Mucosa of rectum (tissue), 2 donors: ENCODE data around the gene TEFM.
"Not testable (repeated sequence)": the region's sequence is repeated elsewhere in the genome, so short reads cannot be mapped to it uniquely, and the experiment has no call there.

ENCODE experiments used
- H3K27ac ChIP-seq, 2 donors: one replicate each; pipeline ENCODE4 v1.7.0; 2013; ENCODE audit warnings: inconsistent platforms in 2 of 2, low read depth in 2 of 2, low read length in 2 of 2
- H3K27me3 ChIP-seq, 2 donors: one replicate each; pipeline ENCODE4 v1.7.0; 2013; ENCODE audit warnings: low read length in 2 of 2; ENCODE audit not compliant: control insufficient read depth in 2 of 2, insufficient read depth in 2 of 2
- H3K36me3 ChIP-seq, 2 donors: one replicate each; pipeline ENCODE4 v1.7.0; 2013; ENCODE audit warnings: low read length in 2 of 2; ENCODE audit not compliant: control insufficient read depth in 2 of 2, insufficient read depth in 2 of 2
- H3K4me1 ChIP-seq, 2 donors: one replicate each; pipeline ENCODE4 v1.7.0; 2013; ENCODE audit warnings: low read length in 2 of 2, mild to moderate bottlenecking in 1 of 2; ENCODE audit not compliant: control insufficient read depth in 2 of 2, insufficient read depth in 2 of 2
- H3K4me3 ChIP-seq, 2 donors: one replicate each; pipeline ENCODE4 v1.7.0; 2013; ENCODE audit warnings: low read length in 2 of 2
- H3K9ac ChIP-seq, 2 donors: one replicate each; pipeline ENCODE4 v1.7.0; 2013; ENCODE audit warnings: low read length in 2 of 2, low read depth in 1 of 2, mild to moderate bottlenecking in 1 of 2
- H3K9me3 ChIP-seq, 2 donors: one replicate each; pipeline ENCODE4 v1.7.0; 2013; ENCODE audit warnings: low read length in 2 of 2; ENCODE audit not compliant: control insufficient read depth in 2 of 2
- donor health status: healthy.
- donor health status: Normal muscosa, but diverticular disease.

TEFM gene

DNA sequence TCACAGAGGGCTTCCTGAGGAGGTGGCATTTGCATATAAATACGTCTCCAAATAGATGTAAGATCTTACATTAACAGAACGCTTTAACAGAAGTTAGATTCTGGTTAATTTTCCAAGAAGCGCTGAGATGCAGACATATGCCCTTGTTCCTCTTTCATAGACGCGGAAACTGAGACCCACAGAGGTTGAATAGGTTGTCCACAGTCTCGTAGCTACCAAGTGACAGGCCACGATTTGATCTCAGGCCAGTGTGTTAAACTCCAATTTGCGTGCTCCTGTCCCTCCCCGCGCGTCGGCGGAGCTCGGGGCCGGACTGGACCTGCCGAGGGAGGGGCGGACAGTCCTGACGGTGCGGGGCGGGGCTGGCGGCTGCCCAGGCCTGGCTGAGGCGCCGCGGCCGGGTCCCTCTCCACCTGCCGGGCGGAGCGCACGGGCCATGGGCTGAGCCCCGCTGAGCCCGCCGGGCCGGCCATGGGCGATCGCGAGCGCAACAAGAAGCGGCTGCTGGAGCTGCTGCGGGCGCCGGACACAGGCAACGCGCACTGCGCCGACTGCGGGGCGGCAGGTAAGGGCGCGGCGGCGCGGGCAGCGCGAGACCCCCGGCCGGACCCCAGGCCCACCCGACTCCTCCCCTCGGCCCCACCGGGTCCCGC lies 15.6 kb upstream of the TEFM start, which contains the start of gene ADAP2:
Gene ADAP2 (plus strand): TSS at position 402 of the 653 bp plus-strand sequence. CDS start 70 bp downstream, at position 472.
- H3K36me3 ChIP-seq, result no peaks in the 10 kb centered on the region
- peak within 1 kb of the TSS; percentile 43 to 45 for H3K27ac ChIP-seq
- peaks cover 15 to 19% of the 10 kb centered on the region in 2 donors for H3K27me3 ChIP-seq
- peaks cover 3 to 7% of the 10 kb centered on the region in 2 donors for H3K4me1 ChIP-seq
- H3K9me3 ChIP-seq, result no peaks in the 10 kb centered on the region
- H3K9ac ChIP-seq, result peak within 1 kb of the TSS in 1 of 2 donors; percentile 62
- peak within 1 kb of the TSS; percentile 63 to 69 for H3K4me3 ChIP-seq

DNA sequence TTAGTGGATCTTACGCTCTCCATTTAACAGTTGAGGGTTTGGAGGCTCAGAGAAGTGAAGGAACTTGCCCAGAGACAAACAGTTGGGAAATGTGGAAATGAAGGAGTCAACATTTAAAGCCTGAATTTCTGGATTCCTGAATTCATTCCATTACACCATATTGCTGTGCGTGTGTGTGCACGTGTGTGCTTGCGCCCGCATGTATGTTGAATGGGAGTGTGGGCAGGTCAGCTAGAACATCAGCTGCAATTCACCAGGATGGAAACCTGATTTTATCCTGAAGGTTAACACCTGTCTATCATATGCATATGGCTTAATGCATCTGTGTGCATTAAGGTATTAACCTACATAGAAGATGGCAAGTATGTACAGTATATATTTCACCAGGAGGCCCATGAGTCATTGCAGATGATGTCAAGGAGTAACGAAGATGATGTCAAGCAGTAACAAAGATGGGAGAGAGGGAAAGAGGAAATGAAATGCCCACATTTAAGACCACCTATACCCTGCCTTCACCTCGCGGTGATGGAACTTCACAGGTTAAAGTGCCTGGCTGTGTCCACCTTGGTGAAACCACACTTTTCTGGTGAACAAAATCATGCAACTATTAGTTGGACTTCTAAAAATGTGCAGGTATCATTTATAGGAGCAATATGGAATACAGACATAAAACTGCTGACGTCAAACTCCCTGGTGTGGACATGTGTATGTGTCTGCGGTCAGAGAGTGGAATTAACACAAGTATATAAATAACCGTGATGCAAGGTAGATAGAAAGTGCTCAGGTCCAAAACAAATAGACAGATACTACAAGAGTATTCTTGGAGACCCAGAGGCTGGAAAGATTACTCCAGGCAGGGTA lies 14.9 kb upstream of the TEFM start:
- H3K4me1 ChIP-seq, result peaks cover 3 to 7% of the 10 kb centered on the region in 2 donors
- H3K9me3 ChIP-seq, result no peaks in the 10 kb centered on the region
- H3K4me3 ChIP-seq, result peak overlapping the region in 1 of 2 donors; percentile 69
- no peak overlapping the region for H3K27ac ChIP-seq
- no peaks in the 10 kb centered on the region for H3K36me3 ChIP-seq
- peaks cover 15 to 16% of the 10 kb centered on the region in 2 donors for H3K27me3 ChIP-seq
- H3K9ac ChIP-seq, result peak overlapping the region in 1 of 2 donors; percentile 62

DNA sequence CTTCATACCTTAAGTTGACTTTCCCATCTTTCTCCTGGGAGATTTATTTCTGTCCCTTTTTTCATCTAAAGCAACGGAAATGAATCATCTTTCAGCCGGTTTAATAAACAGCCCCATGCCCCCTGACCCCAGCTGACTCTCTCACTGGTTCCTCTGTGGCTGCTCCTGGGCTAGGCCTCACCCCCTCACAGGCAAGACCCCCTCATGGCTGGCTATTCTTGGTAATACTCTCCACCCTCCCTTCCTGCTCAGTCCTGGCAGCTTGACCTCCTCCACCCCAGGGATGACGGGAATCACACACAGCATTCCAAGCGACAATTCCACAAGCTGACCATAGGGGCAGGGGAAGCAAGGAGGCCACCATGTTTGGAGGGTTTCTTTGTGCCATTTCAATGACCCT lies 14.2 kb upstream of the TEFM start:
- no peaks in the 10 kb centered on the region for H3K36me3 ChIP-seq
- peaks cover 15% of the 10 kb centered on the region in 2 donors for H3K27me3 ChIP-seq
- no peak overlapping the region for H3K27ac ChIP-seq
- H3K4me3 ChIP-seq, result no peak overlapping the region
- H3K4me1 ChIP-seq, result peaks cover 3 to 7% of the 10 kb centered on the region in 2 donors
- H3K9me3 ChIP-seq, result no peaks in the 10 kb centered on the region
- H3K9ac ChIP-seq, result no peak overlapping the region

DNA sequence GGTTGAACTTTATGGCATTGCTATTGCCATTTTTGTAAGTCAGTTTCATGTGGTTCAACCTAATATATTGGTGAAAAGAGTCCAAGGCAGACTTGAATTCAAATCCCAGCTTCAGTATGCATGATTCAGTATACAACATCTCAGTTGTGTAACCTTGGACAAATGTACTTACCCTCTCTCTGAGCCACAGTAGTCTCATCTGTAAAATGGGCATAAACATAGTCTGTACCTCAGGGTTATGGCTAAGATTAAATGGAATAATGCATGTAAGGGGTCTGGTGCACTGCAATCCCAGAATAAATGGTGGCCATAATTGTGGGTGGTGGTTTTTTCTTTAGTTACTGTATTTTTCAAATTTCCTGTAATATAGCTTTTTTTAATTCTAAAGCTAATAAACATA lies 11.0 kb upstream of the TEFM start:
- no peak overlapping the region for H3K4me3 ChIP-seq
- H3K9me3 ChIP-seq, result no peaks in the 10 kb centered on the region
- H3K27me3 ChIP-seq, result peaks cover 2 to 9% of the 10 kb centered on the region in 2 donors
- no peak overlapping the region for H3K9ac ChIP-seq
- no peaks in the 10 kb centered on the region for H3K36me3 ChIP-seq
- H3K4me1 ChIP-seq, result peaks cover 0 to 2% of the 10 kb centered on the region in 2 donors
- no peak overlapping the region for H3K27ac ChIP-seq

DNA sequence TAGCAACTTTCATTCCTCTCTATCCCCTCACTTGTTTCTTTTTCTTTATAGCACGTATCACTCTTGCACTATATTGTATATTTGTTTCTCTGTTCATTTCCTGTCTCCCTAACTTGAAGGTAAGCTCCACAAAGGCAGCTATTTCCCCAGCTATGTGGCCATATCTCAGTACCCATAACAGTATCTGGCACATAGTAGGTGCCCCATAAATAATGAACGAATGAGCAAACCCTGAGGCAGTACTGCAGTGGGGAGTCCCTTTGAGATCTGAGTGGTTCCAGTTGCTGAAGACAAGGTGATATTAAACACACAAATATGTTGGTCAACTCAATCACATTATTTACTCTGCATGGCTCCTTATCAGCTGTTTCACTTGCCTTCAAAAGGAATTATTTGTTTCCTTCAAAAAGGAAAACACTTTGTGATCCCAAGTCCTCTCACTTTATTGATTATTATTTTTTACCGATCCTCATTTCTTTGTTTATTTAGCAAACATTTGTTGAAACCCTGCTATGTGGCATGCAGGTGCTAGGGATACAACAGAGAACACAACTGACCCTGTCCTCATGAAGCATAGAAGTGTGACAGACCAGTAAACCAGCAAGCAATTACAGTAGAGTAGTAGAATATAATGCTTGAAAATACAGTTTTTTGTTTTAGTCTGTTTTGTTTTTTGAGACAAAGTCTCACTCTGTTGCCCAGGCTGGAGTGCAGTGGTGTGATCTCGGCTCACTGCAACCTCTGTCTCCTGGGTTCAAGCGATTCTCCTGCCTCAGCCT lies 10.0 kb upstream of the TEFM start:
- Histone ChIP-seq H3K27me3 (peaks cover 2 to 4% of the 10 kb centered on the region in 2 donors), H3K9ac (no peak overlapping the region), H3K4me3 (no peak overlapping the region), H3K9me3 (no peaks in the 10 kb centered on the region), H3K4me1 (no peaks in the 10 kb centered on the region), H3K36me3 (no peaks in the 10 kb centered on the region), H3K27ac (no peak overlapping the region)

DNA sequence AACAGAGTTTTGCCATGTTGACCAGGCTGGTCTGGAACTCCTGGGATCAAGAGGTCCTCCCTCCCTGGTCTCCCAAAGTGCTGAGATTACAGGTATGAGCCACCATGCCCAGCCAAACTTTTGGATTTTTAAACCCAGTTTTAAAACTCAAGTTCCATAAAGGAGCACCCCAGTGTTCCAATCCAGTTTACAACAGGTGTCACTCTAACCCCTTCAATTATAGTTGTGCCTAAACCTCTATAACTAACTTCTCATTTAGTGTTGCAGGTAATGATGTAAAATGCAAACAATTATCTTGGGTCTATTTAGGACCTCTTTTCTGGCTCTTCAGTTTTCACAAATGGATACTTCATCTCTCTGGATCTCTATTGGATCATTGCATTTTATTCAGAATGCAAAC lies 7.9 kb upstream of the TEFM start:
- no peaks in the 10 kb centered on the region for H3K9me3 ChIP-seq

DNA sequence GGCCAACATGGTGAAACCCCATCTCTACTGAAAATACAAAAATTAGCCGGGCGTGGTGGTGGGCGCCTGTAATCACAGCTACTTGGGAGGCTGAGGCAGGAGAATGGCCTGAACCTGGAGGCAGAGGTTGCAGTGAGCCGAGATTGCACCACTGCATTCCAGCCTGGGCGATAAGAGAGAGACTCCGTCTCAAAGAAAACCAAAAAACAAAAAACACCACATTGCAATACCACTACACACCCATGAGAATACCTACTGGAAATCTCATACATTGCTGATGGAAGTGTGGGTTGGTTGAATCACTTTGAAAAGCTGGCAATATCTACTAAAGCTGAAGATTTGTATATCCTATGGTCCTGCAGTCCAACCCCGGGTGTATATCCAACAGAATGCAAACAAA lies 4.1 kb upstream of the TEFM start:
- H3K9ac ChIP-seq, H3K4me1 ChIP-seq, H3K27me3 ChIP-seq, H3K27ac ChIP-seq, H3K9me3 ChIP-seq, H3K4me3 ChIP-seq, H3K36me3 ChIP-seq: not testable (repeated sequence)

More for the DNA sequence above, 7.9 kb upstream of the TEFM start:
- Histone ChIP-seq H3K4me3 (no peak overlapping the region), H3K27me3 (no peaks in the 10 kb centered on the region), H3K36me3 (no peaks in the 10 kb centered on the region), H3K9ac (no peak overlapping the region), H3K4me1 (no peaks in the 10 kb centered on the region), H3K27ac (no peak overlapping the region)

DNA sequence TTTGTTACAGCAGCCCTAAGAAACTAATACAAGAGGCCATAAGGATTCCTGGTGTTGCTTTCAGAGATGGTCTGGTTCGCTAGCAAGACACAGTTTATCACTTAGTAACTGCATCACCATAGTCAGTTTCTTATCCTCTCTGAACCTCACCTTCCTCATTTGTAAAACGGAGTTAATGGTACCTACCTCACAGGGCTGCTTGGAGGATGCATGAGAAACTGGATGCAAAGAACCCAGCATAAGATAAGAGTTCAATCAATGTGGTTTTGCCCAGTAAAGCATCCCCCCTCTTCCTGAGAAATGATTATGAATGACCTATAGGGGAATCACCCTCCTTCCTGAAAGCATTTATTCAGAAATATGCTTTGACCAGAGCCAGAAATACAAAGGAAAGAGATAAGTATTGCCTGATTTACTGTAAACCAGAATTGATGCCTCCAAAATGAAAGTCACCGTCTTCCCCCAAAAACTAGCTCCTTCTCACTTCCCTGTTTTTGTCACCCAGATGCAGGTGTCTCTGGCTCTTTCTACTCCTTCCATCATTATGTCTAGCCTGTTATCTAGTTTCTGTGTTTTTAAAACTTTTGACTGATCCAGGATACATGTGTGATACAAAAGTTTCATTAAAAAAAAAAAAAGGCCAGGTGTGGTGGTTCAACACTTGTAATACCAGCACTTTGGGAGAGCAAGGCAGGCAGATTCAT lies 2.8 kb upstream of the TEFM start:
- H3K27ac ChIP-seq, result no peak overlapping the region
- H3K27me3 ChIP-seq, result no peaks in the 10 kb centered on the region
- H3K9ac ChIP-seq, result no peak overlapping the region
- no peaks in the 10 kb centered on the region for H3K9me3 ChIP-seq
- peaks cover 0 to 1% of the 10 kb centered on the region in 2 donors for H3K36me3 ChIP-seq
- no peak overlapping the region for H3K4me3 ChIP-seq
- peaks cover 0 to 4% of the 10 kb centered on the region in 2 donors for H3K4me1 ChIP-seq

DNA sequence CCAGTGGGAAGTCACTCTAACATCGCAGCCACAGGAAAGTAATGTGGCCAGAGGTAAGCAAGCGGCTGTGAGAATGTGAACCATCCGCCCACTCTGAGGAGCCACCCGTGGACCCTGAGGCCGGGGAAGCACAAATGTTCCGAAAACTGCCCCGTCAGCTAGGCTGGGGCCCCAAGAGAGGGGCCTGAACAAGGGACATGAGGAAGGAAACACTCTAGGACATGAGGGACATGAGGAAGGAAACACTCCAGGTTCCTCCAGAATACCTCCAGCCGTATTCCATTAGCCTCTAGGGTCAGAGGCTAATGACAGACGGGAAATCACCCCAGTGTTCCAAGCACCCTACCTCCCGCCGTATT lies 317 bp downstream of the TEFM start:
- Histone ChIP-seq H3K27ac (peak overlapping the region; percentile 82 to 89), H3K4me3 (peak overlapping the region; percentile 83 to 92), H3K27me3 (no peaks in the 10 kb centered on the region), H3K9ac (peak overlapping the region; percentile 86 to 91), H3K36me3 (peaks cover 0 to 10% of the 10 kb centered on the region in 2 donors), H3K9me3 (no peaks in the 10 kb centered on the region), H3K4me1 (peaks cover 0 to 4% of the 10 kb centered on the region in 2 donors)
